ENCODE data around the gene ZNF581.

Gene ZNF581

GRCh38 chr19:55613396-55613795 is 30.1 kb upstream of the ZNF581 start:
- Histone ChIP-seq H3K27ac (no peak overlapping the region), H3K36me3 (peaks cover 34% of the 10 kb centered on the region), H3K4me3 (ENCODE audit: low read depth, low read length) (no peak overlapping the region), H3K27me3 (ENCODE audit: insufficient read depth, low read depth, severe bottlenecking) (no peaks in the 10 kb centered on the region), H3K9me3 (ENCODE audit: severe bottlenecking) (no peaks in the 10 kb centered on the region)
- TF ChIP-seq CTCF (IDR thresholded peaks at IDR 0.05; ENCODE audit: low read depth, low read length) = no peak
- no peak for DNase-seq

GRCh38 chr19:55613930-55614710 is 29.3 kb upstream of the ZNF581 start:
- H3K27ac ChIP-seq = no peak overlapping the region
- no peak for DNase-seq
- H3K9me3 ChIP-seq (ENCODE audit: severe bottlenecking) = no peaks in the 10 kb centered on the region
- TF ChIP-seq CTCF (IDR thresholded peaks at IDR 0.05; ENCODE audit: low read depth, low read length) = no peak
- no peaks in the 10 kb centered on the region for H3K27me3 ChIP-seq (ENCODE audit: insufficient read depth, low read depth, severe bottlenecking)
- H3K36me3 ChIP-seq = peaks cover 34% of the 10 kb centered on the region
- H3K4me3 ChIP-seq (ENCODE audit: low read depth, low read length) = no peak overlapping the region

- Histone ChIP-seq H3K36me3 (peaks cover 27% of the 10 kb centered on the region), H3K4me3 (ENCODE audit: low read depth, low read length) (no peak overlapping the region), H3K27me3 (ENCODE audit: insufficient read depth, low read depth, severe bottlenecking) (no peaks in the 10 kb centered on the region), H3K27ac (no peak overlapping the region), H3K9me3 (ENCODE audit: severe bottlenecking) (no peaks in the 10 kb centered on the region)
- no peak for TF ChIP-seq CTCF (IDR thresholded peaks at IDR 0.05; ENCODE audit: low read depth, low read length)
- no peak for DNase-seq
Observed at GRCh38 chr19:55614711-55615542, 28.5 kb upstream of the ZNF581 start.

- no peak for TF ChIP-seq CTCF (IDR thresholded peaks at IDR 0.05; ENCODE audit: low read depth, low read length)
- Histone ChIP-seq H3K36me3 (peaks cover 33% of the 10 kb centered on the region), H3K4me3 (ENCODE audit: low read depth, low read length) (no peak overlapping the region), H3K27ac (no peak overlapping the region), H3K27me3 (ENCODE audit: insufficient read depth, low read depth, severe bottlenecking) (no peaks in the 10 kb centered on the region), H3K9me3 (ENCODE audit: severe bottlenecking) (no peaks in the 10 kb centered on the region)
- DNase-seq = no peak
Observed at GRCh38 chr19:55615543-55616394, 27.7 kb upstream of the ZNF581 start.

- Histone ChIP-seq H3K9me3 (ENCODE audit: severe bottlenecking) (no peaks in the 10 kb centered on the region), H3K27ac (no peak overlapping the region), H3K4me3 (ENCODE audit: low read depth, low read length) (no peak overlapping the region), H3K36me3 (peaks cover 34% of the 10 kb centered on the region), H3K27me3 (ENCODE audit: insufficient read depth, low read depth, severe bottlenecking) (no peaks in the 10 kb centered on the region)
- no peak for TF ChIP-seq CTCF (IDR thresholded peaks at IDR 0.05; ENCODE audit: low read depth, low read length)
- no peak for DNase-seq
Observed at GRCh38 chr19:55616395-55616875, 27.0 kb upstream of the ZNF581 start.

Measured in WERI-Rb-1 (cell line).